UCSD-AML1 (cell line): ENCODE data around the gene PRR33.

Experiments used
- DNase-seq: peaks from one replicate; lab custom pipeline; 2025; ENCODE audit not compliant: unreplicated experiment; lab: John Stamatoyannopoulos, UW

Gene PRR33

GRCh38 chr11:1864831-1865665, 26.6 kb downstream of the PRR33 start:
- no peak for DNase-seq

DNA sequence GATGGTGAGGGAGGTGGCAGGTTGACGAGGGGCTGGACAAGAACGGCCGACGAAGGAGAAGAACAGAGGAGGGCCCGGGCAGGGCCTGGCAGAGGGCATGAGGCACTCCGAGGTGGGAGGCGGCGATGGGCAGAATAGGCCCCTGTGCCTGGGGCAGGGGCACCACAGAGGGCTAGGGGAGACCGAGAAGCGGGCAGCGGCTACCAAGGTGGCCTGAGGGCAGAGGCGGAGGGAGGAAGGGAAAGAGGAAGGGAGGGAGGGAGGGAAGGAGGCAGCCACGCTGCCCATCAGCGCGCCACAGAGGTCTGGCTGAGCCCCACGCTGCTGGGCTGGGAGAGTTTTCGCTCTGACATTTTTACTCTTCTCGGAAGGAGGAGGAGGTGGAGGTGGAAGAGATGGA, 27.5 kb downstream of the PRR33 start:
- no peak for DNase-seq

DNA sequence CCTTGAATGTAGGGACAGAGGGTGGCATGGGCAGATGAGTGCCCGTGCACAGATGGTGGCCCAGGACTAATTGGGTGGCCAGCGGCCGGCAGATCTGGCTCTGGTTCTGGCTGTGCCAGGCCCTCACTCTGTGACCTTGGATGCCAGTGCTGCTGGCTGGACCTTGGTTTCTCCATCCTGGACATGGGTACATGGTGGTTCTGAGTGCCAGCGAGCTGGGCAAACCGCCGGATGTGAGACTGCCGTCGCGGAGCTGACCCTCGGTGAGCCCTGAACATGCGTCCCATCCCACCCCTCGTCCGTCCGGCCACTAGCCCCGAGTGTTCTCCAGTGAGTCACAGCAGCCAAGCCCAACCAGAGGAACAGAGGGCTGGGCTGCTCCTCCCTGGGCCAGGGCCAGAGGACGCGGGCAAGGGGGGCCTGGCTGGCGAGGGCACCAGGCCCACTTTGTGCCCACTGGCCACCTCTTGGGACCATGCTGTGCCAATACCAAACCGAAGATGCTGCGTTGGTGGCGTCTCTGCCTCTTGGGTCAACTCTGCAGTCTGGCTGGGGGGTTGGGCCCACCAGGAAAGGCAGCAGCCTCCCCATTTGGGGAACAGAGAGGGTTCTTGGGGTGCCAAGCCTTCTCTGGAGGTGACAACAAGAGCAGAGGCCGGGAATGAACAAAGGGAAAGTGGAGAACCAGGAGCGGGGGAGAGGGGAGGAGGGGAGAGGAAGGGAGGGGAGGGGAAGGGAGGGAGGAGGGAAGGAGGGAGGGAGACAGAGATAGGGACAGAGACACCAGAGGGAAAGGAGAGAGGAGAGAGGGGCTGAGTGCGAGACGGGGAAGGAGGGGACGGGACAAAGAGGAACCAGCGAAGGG, 28.1 kb downstream of the PRR33 start:
- peak; percentile 64 for DNase-seq

GRCh38 chr11:1862588-1863351, 28.9 kb downstream of the PRR33 start:
- DNase-seq = no peak

- no peak for DNase-seq
Measured at GRCh38 chr11:1861435-1862411, 30.0 kb downstream of the PRR33 start.

DNA sequence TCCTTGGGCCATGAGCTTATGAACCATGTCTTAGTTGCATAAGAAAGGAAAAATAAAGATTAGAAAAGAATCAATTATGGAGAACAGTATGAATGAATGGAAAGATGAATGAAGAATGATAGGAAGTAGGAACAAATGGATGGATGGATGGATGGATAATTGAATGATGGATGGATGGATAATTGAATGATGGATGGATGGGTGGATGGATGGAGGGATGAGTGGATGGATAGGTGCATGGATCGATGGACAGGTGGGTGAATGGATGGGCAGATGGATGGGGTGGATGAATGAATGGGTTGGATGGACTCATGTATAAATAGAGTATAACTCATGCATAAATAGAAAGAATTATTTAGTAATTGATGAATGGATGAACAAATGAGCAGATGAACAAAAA, 31.6 kb downstream of the PRR33 start:
- DNase-seq = no peak

DNA sequence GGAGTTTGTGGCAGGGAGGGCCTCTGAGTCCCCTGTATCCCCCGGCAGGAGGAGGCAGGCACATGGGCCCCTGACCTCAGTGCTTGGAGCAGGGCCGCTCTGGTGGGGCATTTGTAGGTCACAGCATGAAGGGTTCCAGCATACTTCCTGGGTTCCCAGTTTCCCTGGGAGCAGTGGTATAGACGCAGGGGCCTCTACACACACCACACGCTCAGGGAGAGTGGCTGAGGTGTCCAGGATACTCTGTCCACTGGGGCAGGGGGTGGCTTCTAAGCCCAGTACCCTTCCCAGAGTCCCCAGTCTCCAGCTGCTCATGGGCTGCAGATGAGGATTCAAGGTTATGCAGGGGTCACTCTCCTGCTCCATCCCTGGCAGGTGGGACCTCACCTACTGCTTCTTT, 32.7 kb downstream of the PRR33 start:
- DNase-seq = no peak

DNA sequence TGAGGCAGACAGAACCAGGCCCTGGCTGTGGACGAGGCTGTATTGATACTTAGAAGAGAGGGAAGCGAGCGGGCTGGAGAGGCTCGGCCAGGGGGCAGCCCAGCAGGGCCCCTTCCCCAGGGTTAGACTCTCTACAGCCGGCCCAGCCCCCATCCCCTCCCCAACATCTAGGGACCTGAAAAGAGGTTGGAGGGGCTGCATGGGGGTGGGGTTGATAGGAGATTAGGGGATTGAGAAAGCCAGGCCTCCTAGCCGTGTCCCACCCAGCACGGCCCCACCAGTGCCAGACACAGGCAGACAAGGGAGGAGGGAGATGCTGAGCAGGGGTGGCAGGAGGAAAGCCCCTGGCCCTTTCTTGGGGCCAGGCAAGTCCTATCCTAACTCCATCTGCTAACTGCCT, 33.1 kb downstream of the PRR33 start:
- DNase-seq = no peak

DNA sequence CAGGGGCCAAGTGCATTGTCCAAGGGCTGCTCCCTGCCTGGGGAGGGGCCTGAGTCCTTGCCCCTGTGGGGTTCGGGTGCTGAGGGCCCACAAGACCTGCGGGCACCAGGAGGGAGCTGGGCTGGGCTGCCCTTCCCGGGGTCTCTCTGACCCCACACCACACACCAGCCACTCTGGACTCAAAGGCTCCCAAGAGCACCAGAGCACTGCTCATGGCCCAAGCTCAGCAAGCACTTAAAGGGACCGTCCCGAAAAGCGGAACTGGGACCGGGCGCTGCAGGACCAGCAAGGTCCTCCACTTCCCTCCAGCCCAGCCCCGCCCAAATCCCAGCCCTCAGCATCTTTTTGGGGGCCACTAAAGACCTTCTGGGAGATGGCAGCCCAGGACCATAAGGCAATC, 33.5 kb downstream of the PRR33 start:
- no peak for DNase-seq

DNA sequence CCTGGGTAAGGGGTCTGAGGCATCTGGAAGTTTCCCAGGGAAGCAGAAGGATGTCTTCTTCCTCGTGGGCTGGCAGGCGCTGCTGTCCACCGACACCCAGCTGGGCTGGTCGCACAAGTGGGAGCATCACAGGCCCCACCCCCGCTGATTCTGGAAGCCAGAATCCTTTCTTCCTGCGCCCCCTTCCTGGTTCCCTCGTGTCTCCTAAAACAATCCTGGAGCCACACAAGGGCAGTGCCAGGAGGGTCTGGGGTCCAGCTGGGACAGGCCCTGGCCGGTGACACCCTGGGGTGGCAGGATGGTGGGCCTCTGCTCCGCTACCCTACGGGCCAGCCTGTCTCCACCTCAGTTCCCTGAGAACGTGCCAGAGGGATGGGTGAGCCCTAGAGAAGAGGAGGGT, 34.6 kb downstream of the PRR33 start:
- no peak for DNase-seq

DNA sequence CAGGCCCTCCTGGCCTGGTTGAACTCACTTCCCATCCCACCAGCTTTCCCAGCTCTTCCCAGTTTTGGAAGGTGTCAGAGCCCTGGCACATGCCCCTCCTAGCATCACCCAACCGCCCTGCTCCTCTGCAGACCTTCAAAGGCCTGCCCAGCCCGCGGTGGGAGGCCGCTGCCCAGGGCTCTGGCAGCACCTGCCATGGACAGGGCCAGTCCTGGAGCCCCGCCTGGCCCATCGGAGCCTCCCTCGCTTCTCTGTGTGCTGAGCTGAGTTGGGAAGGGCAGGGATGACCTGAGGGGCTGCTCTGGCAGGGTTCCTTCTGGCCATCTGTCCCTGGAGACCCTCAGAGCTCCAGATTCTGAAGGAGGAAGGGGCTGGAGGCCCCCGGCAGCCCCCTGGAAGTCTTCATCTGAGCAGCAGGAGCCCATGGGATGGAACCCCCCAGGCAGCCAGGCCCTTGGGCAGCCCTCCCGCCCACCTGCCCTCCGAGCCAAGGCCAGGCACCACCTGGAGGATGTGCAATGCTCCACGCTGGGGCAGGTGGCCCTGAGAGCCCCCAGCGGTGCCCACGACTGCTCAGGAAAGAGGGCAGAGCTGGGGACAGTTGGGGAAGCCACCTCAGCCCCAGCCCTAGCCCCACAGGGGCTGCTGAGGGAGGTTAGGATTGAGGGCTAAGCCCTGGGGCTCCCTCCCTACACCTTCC, 35.2 kb downstream of the PRR33 start:
- DNase-seq = no peak

DNA sequence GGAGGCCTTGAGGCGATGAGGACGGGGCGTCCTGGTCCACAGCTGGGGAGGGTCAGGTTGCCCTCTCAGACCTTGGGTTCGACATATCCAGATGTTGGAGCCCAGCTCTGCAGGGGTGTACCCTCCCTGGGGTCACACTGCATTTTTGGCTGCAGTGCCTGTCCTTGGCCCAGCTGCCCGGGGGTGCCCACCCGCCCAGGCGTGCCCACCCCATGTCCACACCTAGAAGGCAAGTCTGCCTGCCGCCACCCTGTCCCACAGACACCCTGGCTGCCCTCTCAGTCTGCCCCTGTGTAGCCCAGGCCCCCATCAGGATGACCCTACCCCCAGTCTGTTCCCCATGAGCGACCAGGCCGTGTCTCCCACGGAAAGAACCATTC, 35.8 kb downstream of the PRR33 start:
- DNase-seq = no peak

DNA sequence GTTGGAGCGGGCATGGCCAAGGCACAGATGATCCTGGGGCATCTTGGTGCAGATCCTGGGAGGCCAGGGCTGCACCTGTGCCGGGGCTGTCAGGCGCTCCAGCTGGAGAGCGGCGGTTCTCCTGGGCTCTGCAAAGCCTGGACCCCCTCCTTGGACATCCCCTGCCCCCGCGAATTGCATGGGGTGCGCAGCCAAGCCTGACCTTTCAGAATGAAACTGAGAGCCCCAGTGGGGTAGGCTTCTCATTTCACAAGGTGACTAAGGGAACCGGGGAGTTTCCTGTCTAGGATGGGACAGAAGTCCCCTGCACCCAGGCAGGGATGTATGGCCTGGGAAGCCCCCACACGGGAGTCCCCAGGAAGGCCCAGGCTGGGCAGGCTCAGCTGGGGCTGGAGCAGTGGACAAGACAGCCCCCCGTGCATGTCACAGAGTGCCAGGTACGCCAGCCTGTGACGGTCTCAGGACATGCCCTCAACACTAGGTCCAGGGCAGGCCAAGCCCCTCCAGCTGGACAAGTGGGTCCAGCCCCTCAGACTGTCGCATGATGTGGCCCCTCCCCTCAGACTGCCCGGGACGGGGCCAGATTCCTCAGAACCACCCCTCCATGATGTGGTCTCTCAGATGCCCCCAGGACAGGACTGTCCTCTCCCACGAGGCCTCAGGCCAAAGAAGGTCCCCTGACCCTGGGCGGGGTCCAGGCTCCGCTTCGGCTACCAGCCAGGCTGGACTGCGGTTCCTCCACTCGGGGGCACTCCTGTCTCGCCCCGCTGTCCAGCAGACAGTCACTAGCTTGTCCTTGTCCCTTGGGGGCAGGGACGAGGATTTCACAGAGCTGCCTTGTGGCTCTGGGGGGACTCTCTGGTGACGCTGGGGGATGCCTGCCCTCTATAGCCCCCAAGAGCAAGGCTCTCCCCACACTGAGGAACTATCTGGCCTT, 36.5 kb downstream of the PRR33 start:
- DNase-seq = no peak

DNA sequence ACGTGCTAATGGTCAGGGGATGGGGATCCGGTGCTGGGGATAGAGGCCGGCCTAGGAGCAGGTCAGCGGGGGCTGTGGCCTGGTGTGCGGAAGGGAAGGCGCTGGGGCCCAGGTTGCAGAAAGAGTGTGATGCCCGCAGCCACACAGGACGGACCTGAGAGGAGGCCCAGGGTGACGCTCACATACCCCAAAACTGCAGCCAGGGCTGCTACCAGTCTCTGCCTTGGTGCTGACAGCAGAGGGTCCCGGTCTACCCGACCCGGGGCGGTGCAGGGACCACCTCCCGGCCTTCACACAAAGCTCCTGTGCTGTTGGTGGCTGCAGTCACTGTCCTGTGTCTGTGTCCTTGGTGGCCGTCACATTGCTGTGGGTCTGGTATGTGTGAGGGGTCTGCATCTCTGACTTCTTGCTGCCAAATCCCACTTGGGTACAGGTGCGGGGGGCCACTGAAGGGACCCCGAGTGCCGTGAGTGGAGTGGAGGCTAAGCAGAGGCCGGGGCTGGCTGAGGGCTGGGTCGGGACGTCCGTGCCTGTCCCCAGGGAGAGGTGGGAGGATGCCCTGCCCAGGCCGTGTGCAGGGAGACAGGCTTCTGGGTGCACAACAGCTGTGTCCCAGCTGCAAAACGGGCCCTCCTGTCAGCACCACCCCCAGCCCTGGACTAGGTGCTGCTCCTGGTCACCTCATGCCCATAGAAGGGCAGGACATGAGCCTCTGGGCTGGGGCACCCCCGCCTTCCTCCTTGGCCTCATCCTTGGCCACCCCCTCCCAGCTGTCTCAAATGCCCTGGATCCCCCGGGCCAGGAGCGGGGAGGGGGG, 37.4 kb downstream of the PRR33 start:
- no peak for DNase-seq

GRCh38 chr11:1853376-1854131, 38.1 kb downstream of the PRR33 start:
- no peak for DNase-seq

GRCh38 chr11:1852877-1853276, 38.8 kb downstream of the PRR33 start, which contains the start of gene LSP1:
Gene LSP1, plus strand, starts transcription at chr11:1853084. Its CDS starts 61 bp downstream, at chr11:1853145.
- peak; percentile 56 for DNase-seq

DNA sequence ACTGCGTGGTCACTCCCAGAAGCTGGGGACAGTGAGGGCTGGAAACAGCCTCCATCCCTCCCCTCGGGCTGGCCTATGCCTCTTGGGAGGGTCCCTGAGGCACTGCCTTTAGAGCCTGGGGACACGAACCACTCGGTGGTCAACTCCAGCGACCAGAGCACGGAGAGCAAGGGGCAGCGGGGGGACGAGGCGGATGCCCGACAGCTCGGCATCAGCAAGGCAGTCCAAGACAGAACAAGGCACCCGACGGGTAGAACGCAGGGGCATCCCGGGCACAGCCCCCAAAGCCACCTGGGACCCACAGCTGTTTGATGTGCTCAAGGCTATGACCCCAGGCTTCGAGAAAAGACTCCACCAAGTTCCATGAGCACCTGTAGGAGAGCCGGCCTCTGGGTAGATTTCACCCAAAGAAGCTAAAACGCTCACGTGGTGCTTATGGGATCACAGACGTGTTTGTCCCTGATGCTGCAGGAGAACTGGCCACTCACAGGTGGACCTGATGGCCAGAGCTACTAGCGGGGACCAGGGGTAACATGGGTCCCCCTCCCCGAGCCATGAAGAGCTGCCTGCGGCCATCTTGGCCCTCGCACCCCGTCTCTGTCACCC, 39.3 kb downstream of the PRR33 start:
- no peak for DNase-seq
